Gastroesophageal sphincter (tissue), 4 donors: ENCODE measurements around the gene KCNK6. TPM values are rescaled to one million over a fixed set of nuclear protein-coding genes. Genes with fewer than 3 reads are reported as not detected.

Experiments used
- ATAC-seq: fragments of 150-250 bp; one replicate; pipeline ENCODE4 v1.9.1; 2016; ENCODE audit warnings: mild to moderate bottlenecking, moderate library complexity
- H3K27ac ChIP-seq, 4 donors: fragments of 200-600 bp; sonication (generic) in 3 of 4; 1 replicate in 3 of 4; 2 replicates in 1 of 4; pipeline ENCODE4 v1.5.1; 2016 to 2019
- H3K27me3 ChIP-seq: fragments of 200-600 bp; sonication (generic); one replicate; pipeline ENCODE4 v1.5.1; 2019
- H3K36me3 ChIP-seq, 2 donors: fragments of 200-600 bp; sonication (generic); one replicate each; pipeline ENCODE4 v1.5.1; 2019; ENCODE audit warnings: control low read depth in 1 of 2
- H3K4me1 ChIP-seq, 3 donors: fragments of 200-600 bp; sonication (generic); 1 replicate in 2 of 3; 2 replicates in 1 of 3; pipeline ENCODE4 v1.5.1; 2016 to 2019; ENCODE audit warnings: control low read depth in 2 of 3
- H3K4me3 ChIP-seq, 2 donors: fragments of 200-600 bp; sonication (generic); one replicate each; pipeline ENCODE4 v1.5.1; 2019; ENCODE audit warnings: mild to moderate bottlenecking in 1 of 2, moderate library complexity in 1 of 2
- H3K9me3 ChIP-seq, 3 donors: fragments of 200-600 bp; sonication (generic); one replicate each; pipeline ENCODE4 v1.5.1; 2017 to 2019; ENCODE audit warnings: control low read depth in 2 of 3
- EP300 ChIP-seq: sonication (generic); formaldehyde crosslinking; IDR thresholded peaks from one replicate; pipeline ENCODE4 v1.6.1; 2017; ENCODE audit warnings: antibody characterized with exemption, mild to moderate bottlenecking
- POLR2A ChIP-seq, 2 donors: fragments of 450-650 bp; IDR thresholded peaks; one replicate each; pipeline ENCODE4 v1.6.1; 2017; ENCODE audit warnings: antibody characterized with exemption in 2 of 2, mild to moderate bottlenecking in 2 of 2, moderate library complexity in 1 of 2
- POLR2AphosphoS5 ChIP-seq: sonication (generic); formaldehyde crosslinking; IDR thresholded peaks from one replicate; pipeline ENCODE4 v1.6.1; 2017; ENCODE audit warnings: antibody characterized with exemption
- WGBS, 2 donors: methylation state at CpG; one replicate each; pipeline ENCODE4 v1.1.5; 2018; ENCODE audit warnings: low coverage in 1 of 2; 5-methylcytosine and 5-hydroxymethylcytosine counted together
- total RNA-seq, 4 donors: library from RNA; depleted of rRNA; stranded (reverse); fragments of >200 nt; gene quantifications; one replicate each; pipeline ENCODE4 v1.1.0, GENCODE V29; 2016
- TF ChIP-seq, protein P1 (sequence below), 4 experiments: fragments of 200-600 bp in 2 of 4; fragments of 450-650 bp in 2 of 4; sonication (generic) in 1 of 4; IDR thresholded peaks; one replicate each; pipeline ENCODE4 v1.5.1; 2017 to 2019; ENCODE audit warnings: antibody characterized with exemption in 4 of 4, mild to moderate bottlenecking in 2 of 4, moderate library complexity in 2 of 4

Gene KCNK6
- total RNA-seq, 4 donors from 2014 or later = 2.3 to 9.3 (median 6.1) TPM

DNA sequence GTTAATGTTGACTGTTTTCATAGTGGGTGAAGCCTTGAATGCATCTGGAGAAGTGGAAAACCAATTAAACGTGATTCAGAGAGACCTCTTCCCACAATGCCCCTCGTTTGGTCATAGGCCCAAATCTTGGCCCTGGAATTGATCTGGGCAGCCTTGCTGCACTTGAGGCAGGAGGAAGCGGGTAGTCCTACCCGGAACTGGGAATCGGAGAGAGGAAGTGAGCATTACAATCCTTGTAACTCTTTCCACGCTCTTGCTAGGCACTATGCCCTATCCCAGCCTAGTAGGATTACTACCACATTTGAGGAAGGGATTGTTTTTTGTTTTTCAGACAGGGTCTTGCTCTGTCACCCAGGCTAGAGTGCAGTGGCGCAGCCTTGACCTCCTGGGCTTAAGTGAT lies 3.6 kb downstream of the KCNK6 start:
- no peak for TF ChIP-seq POLR2AphosphoS5
- TF ChIP-seq POLR2A (IDR thresholded peaks at IDR 0.05) = no peak
- TF ChIP-seq, protein P1, sequence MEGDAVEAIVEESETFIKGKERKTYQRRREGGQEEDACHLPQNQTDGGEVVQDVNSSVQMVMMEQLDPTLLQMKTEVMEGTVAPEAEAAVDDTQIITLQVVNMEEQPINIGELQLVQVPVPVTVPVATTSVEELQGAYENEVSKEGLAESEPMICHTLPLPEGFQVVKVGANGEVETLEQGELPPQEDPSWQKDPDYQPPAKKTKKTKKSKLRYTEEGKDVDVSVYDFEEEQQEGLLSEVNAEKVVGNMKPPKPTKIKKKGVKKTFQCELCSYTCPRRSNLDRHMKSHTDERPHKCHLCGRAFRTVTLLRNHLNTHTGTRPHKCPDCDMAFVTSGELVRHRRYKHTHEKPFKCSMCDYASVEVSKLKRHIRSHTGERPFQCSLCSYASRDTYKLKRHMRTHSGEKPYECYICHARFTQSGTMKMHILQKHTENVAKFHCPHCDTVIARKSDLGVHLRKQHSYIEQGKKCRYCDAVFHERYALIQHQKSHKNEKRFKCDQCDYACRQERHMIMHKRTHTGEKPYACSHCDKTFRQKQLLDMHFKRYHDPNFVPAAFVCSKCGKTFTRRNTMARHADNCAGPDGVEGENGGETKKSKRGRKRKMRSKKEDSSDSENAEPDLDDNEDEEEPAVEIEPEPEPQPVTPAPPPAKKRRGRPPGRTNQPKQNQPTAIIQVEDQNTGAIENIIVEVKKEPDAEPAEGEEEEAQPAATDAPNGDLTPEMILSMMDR (IDR thresholded peaks at IDR 0.05) = no peak
- H3K4me3 ChIP-seq = no peak overlapping the region
- ATAC-seq = no peak
- WGBS, 2 donors = 64 to 100% methylated on average over 1 to 7 of the region's 7 CpGs
- H3K27ac ChIP-seq = no peak overlapping the region
- H3K27me3 ChIP-seq = peaks cover 15% of the 10 kb centered on the region
- peaks cover 0 to 40% of the 10 kb centered on the region in 2 donors for H3K36me3 ChIP-seq
- H3K9me3 ChIP-seq = no peaks in the 10 kb centered on the region
- peaks cover 0 to 42% (median 19%) of the 10 kb centered on the region in 3 donors for H3K4me1 ChIP-seq

- TF ChIP-seq POLR2AphosphoS5 (no peak), EP300 (no peak), POLR2A (IDR thresholded peaks at IDR 0.05) (no peak)
- TF ChIP-seq, protein P1 (IDR thresholded peaks at IDR 0.05) = no peak
These were observed 4.8 kb downstream of the KCNK6 start for GRCh38 chr19:38324431-38324830.

DNA sequence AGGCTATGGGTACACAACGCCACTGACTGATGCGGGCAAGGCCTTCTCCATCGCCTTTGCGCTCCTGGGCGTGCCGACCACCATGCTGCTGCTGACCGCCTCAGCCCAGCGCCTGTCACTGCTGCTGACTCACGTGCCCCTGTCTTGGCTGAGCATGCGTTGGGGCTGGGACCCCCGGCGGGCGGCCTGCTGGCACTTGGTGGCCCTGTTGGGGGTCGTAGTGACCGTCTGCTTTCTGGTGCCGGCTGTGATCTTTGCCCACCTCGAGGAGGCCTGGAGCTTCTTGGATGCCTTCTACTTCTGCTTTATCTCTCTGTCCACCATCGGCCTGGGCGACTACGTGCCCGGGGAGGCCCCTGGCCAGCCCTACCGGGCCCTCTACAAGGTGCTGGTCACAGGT lies 6.9 kb downstream of the KCNK6 start:
- TF ChIP-seq EP300 (no peak), POLR2AphosphoS5 (no peak), POLR2A (IDR thresholded peaks at IDR 0.05) (no peak)
- TF ChIP-seq, protein P1 (IDR thresholded peaks at IDR 0.05) = no peak
- Histone ChIP-seq H3K27me3 (no peaks in the 10 kb centered on the region), H3K36me3 (peaks cover 0 to 41% of the 10 kb centered on the region in 2 donors), H3K9me3 (no peaks in the 10 kb centered on the region), H3K4me3 (no peak overlapping the region), H3K4me1 (peaks cover 0 to 9% (median 4%) of the 10 kb centered on the region in 3 donors), H3K27ac (no peak overlapping the region)
- no peak for ATAC-seq
- WGBS, 2 donors = 83% methylated on average over 6 of the region's 22 CpGs; no CpG with 5 or more reads in 1 of the 2 donors

More at GRCh38 chr19:38324431-38324830, 4.8 kb downstream of the KCNK6 start:
- Histone ChIP-seq H3K4me3 (no peak overlapping the region), H3K27me3 (peaks cover 11% of the 10 kb centered on the region), H3K36me3 (peaks cover 0 to 41% of the 10 kb centered on the region in 2 donors), H3K9me3 (no peaks in the 10 kb centered on the region), H3K27ac (no peak overlapping the region), H3K4me1 (peaks cover 0 to 31% (median 13%) of the 10 kb centered on the region in 3 donors)
- WGBS, 2 donors = 93% methylated on average over 2 of the region's 4 CpGs; no CpG with 5 or more reads in 1 of the 2 donors
- ATAC-seq = no peak

- WGBS, 2 donors = 95% methylated on average over 7 of the region's 7 CpGs; no CpG with 5 or more reads in 1 of the 2 donors
- H3K4me1 ChIP-seq = no peaks in the 10 kb centered on the region
- TF ChIP-seq, protein P1 (IDR thresholded peaks at IDR 0.05) = no peak
- TF ChIP-seq POLR2AphosphoS5 = no peak
- no peak for TF ChIP-seq POLR2A (IDR thresholded peaks at IDR 0.05)
- TF ChIP-seq EP300 = no peak
- H3K36me3 ChIP-seq = peaks cover 0 to 36% of the 10 kb centered on the region in 2 donors
- no peaks in the 10 kb centered on the region for H3K27me3 ChIP-seq
- no peaks in the 10 kb centered on the region for H3K9me3 ChIP-seq
- no peak for ATAC-seq
- H3K4me3 ChIP-seq = no peak overlapping the region
- H3K27ac ChIP-seq = no peak overlapping the region
These were observed 10.0 kb downstream of the KCNK6 start for GRCh38 chr19:38329651-38330050.

DNA sequence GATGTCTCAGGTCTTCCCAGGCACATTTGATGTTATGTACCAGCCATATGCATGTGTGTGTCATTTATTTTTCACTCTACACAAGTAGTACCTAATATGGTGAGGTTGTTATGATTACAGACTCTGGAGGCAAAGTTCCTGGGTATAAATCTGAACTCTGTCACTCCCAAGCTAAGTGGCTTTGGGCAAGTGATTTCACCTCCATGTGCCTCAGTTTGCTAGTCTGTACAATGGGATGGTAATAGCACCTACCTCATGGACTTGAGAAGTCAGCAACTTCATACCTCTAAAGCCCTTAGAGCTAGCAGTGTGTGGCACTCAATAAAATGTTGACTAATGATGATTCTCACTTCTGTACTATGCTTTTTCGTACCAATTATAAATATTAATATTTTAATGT lies 12.1 kb downstream of the KCNK6 start:
- WGBS, 2 donors = 20 to 63% methylated on average over 1 of the region's 1 CpG

More for the DNA sequence above, 12.1 kb downstream of the KCNK6 start:
- Histone ChIP-seq H3K27me3 (no peaks in the 10 kb centered on the region), H3K4me1 (peaks cover 0 to 5% (median 0%) of the 10 kb centered on the region in 3 donors), H3K9me3 (no peaks in the 10 kb centered on the region), H3K4me3 (no peak overlapping the region), H3K27ac (no peak overlapping the region), H3K36me3 (peaks cover 0 to 17% of the 10 kb centered on the region in 2 donors)
- no peak for ATAC-seq
- TF ChIP-seq, protein P1 (IDR thresholded peaks at IDR 0.05) = no peak
- TF ChIP-seq POLR2AphosphoS5 (no peak), POLR2A (IDR thresholded peaks at IDR 0.05) (no peak), EP300 (no peak)
